Keratinocyte (primary cell): ENCODE measurements around the gene TPD52L2. TPM values are rescaled to one million over a fixed set of nuclear protein-coding genes. Genes with fewer than 3 reads are reported as not detected.

Experiments used
- DNase-seq: peaks from one replicate; pipeline ENCODE4 v3.0.0-alpha.2; 2011; ENCODE audit warnings: low read depth, missing footprints, low spot score
- FAIRE-seq: peaks from 2 replicates; lab custom pipeline; 2011; peaks lifted over from hg19 to GRCh38; lab: Jason Lieb, UNC
- H2AFZ ChIP-seq: 2 replicates; pipeline ENCODE4 v1.6.0; 2012; ENCODE audit warnings: low read length, control low read depth, inconsistent platforms; ENCODE audit not compliant: control insufficient read depth
- H3K27ac ChIP-seq: 2 replicates; pipeline ENCODE4 v1.5.1; 2011; ENCODE audit warnings: low read length; ENCODE audit not compliant: control insufficient read depth, insufficient read depth
- H3K27me3 ChIP-seq: 3 replicates; pipeline ENCODE4 v1.6.0; 2011; ENCODE audit warnings: low read length; ENCODE audit not compliant: control insufficient read depth, insufficient read depth; ENCODE audit errors: extremely low read depth
- H3K36me3 ChIP-seq, 2 experiments: 2 replicates in 1 of 2; 3 replicates in 1 of 2; pipeline ENCODE4 v1.5.1; 2011; ENCODE audit warnings: low read length in 2 of 2, mild to moderate bottlenecking in 1 of 2; ENCODE audit not compliant: control insufficient read depth in 2 of 2, insufficient read depth in 2 of 2; ENCODE audit errors: extremely low read depth in 1 of 2
- H3K4me1 ChIP-seq: 3 replicates; pipeline ENCODE4 v1.5.1; 2011; ENCODE audit warnings: low read length; ENCODE audit not compliant: control insufficient read depth, insufficient read depth; ENCODE audit errors: extremely low read depth
- H3K4me2 ChIP-seq: 3 replicates; pipeline ENCODE4 v1.6.0; 2011; ENCODE audit warnings: low read depth, low read length; ENCODE audit not compliant: control insufficient read depth, insufficient read depth; ENCODE audit errors: extremely low read depth
- H3K4me3 ChIP-seq, 3 experiments: fragments of 200-600 bp in 1 of 3; sonication (generic) in 1 of 3; 2 replicates in 2 of 3; 3 replicates in 1 of 3; pipeline ENCODE4 v1.5.1; 2011 to 2016; ENCODE audit warnings: low read length in 3 of 3, mild to moderate bottlenecking in 3 of 3, control low read depth in 2 of 3, inconsistent platforms in 1 of 3, low read depth in 1 of 3, mixed read lengths in 1 of 3, mixed run types in 1 of 3, moderate library complexity in 1 of 3; ENCODE audit not compliant: control insufficient read depth in 2 of 3, insufficient read depth in 2 of 3; ENCODE audit errors: extremely low read depth in 1 of 3
- H3K79me2 ChIP-seq: 2 replicates; pipeline ENCODE4 v1.6.0; 2012; ENCODE audit warnings: low read length; ENCODE audit not compliant: control insufficient read depth, insufficient read depth
- H3K9ac ChIP-seq: 3 replicates; pipeline ENCODE4 v1.6.0; 2011; ENCODE audit warnings: low read length; ENCODE audit not compliant: control insufficient read depth, insufficient read depth; ENCODE audit errors: extremely low read depth
- H3K9me1 ChIP-seq: 3 replicates; pipeline ENCODE4 v1.6.0; 2011; ENCODE audit warnings: low read length; ENCODE audit not compliant: control insufficient read depth, insufficient read depth; ENCODE audit errors: extremely low read depth
- H3K9me3 ChIP-seq: 2 replicates; pipeline ENCODE4 v1.5.1; 2012; ENCODE audit warnings: low read depth, low read length; ENCODE audit not compliant: control insufficient read depth
- H4K20me1 ChIP-seq: 3 replicates; pipeline ENCODE4 v1.6.0; 2011; ENCODE audit warnings: low read length; ENCODE audit not compliant: control insufficient read depth, insufficient read depth; ENCODE audit errors: extremely low read depth
- EZH2 ChIP-seq: IDR thresholded peaks from one replicate; pipeline ENCODE4 v1.6.1; 2012; ENCODE audit warnings: inconsistent platforms, mild to moderate bottlenecking, low read length, moderate library complexity
- dilution Hi-C: fragments of 300-500 bp; cut with MboI; formaldehyde crosslinking; loops from one replicate; pipeline ENCODE4 v1.7.0; 2020; ENCODE audit warnings: low sequenced_read_pairs; ENCODE audit not compliant: extremely low pct_ligation_motif_present
- polyA plus RNA-seq, 5 experiments: library from polyadenylated mRNA; depleted of rRNA in 3 of 5; stranded (reverse) in 3 of 5; stranded (forward) in 1 of 5; unstranded in 1 of 5; fragments of >200 nt; gene quantifications; 1 replicate in 1 of 5; 2 replicates in 3 of 5; 3 replicates in 1 of 5; pipeline versions ENCODE4 v1.2.1 to v1.2.3, GENCODE V29; 2011 to 2012; ENCODE audit warnings: missing spikeins in 2 of 5, low read depth in 1 of 5, low replicate concordance in 1 of 5
- TF ChIP-seq, protein P1 (sequence below), 3 experiments: IDR thresholded peaks in 1 of 3; conservative IDR thresholded peaks in 1 of 3; optimal IDR thresholded peaks in 1 of 3; 2 replicates in 2 of 3; 3 replicates in 1 of 3; pipeline versions ENCODE3 to v1.5.1; 2011; ENCODE audit warnings: low read length in 3 of 3, mild to moderate bottlenecking in 3 of 3, moderate library complexity in 2 of 3, control low read depth in 1 of 3, inconsistent platforms in 1 of 3; ENCODE audit not compliant: insufficient read depth in 2 of 3; ENCODE audit errors: extremely low read depth in 1 of 3

Gene TPD52L2
- polyA plus RNA-seq, 1 donor (not counting 4 experiments of a cell fraction or from before 2014, with no cell fraction given), result 177 TPM

DNA sequence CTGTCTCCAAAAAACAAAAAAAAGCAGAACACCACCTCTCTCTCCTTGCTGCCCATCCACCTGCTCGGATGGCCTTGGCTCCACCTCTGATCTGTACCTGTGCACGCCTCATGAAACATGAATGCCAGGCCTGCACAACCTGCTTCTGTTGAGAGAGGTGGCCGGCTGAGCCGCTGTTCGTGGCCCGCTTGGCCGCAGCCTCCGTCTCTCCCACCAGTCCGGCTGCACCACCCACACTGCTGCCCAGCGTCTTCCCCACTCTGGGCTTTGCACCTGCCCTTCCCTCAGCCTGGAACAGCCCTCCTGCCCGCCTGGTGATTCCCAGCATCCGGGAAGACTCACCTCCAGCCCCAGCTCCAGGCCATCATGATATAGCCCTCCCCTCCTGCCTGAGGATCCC, 21.8 kb upstream of the TPD52L2 start:
- dilution Hi-C loops, result no loop called here
- no peaks in the 10 kb centered on the region for H3K9me3 ChIP-seq
- H3K9ac ChIP-seq, result no peak overlapping the region
- peaks cover 2% of the 10 kb centered on the region for H4K20me1 ChIP-seq
- H3K9me1 ChIP-seq, result no peaks in the 10 kb centered on the region
- H3K27ac ChIP-seq, result no peak overlapping the region
- no peaks in the 10 kb centered on the region for H3K79me2 ChIP-seq
- H3K4me3 ChIP-seq, result no peak overlapping the region
- TF ChIP-seq, protein P1, sequence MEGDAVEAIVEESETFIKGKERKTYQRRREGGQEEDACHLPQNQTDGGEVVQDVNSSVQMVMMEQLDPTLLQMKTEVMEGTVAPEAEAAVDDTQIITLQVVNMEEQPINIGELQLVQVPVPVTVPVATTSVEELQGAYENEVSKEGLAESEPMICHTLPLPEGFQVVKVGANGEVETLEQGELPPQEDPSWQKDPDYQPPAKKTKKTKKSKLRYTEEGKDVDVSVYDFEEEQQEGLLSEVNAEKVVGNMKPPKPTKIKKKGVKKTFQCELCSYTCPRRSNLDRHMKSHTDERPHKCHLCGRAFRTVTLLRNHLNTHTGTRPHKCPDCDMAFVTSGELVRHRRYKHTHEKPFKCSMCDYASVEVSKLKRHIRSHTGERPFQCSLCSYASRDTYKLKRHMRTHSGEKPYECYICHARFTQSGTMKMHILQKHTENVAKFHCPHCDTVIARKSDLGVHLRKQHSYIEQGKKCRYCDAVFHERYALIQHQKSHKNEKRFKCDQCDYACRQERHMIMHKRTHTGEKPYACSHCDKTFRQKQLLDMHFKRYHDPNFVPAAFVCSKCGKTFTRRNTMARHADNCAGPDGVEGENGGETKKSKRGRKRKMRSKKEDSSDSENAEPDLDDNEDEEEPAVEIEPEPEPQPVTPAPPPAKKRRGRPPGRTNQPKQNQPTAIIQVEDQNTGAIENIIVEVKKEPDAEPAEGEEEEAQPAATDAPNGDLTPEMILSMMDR (optimal IDR thresholded peaks at IDR 0.05 in 1 of 3, IDR thresholded peaks at IDR 0.05 in 1 of 3, conservative IDR thresholded peaks at IDR 0.05 in 1 of 3; ENCODE audit: extremely low read depth in 1 of 3, insufficient read depth in 2 of 3, low read length in 3 of 3), result no peak
- no peak for TF ChIP-seq EZH2
- H3K36me3 ChIP-seq, result no peaks in the 10 kb centered on the region
- peaks cover 33% of the 10 kb centered on the region for H3K27me3 ChIP-seq
- peaks cover 5% of the 10 kb centered on the region for H3K4me1 ChIP-seq
- FAIRE-seq (no peak), DNase-seq (no peak)
- no peak overlapping the region for H3K4me2 ChIP-seq
- no peak overlapping the region for H2AFZ ChIP-seq

DNA sequence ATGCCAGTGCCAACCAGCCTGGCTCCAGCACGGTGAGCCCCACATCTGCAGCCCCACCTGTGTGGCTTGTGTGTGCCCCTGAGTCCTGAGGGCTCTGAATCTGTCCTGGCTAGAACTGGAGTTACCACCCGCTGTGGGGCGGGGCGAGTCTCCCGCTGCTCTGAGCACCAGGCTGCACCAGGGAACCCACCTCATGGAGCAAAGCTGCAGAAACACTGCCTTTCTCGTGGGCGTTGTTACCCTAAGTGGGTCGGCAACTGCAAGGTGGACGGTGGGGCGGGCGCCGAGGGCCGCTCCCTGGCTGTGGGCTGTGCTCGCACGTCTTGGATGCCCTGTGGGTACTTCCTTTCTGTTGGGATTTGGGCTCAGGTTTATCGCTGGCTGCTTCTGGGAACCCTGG, 21.3 kb upstream of the TPD52L2 start:
- no peak overlapping the region for H3K27ac ChIP-seq
- DNase-seq (no peak), FAIRE-seq (no peak)
- no peaks in the 10 kb centered on the region for H3K79me2 ChIP-seq
- H3K36me3 ChIP-seq, result no peaks in the 10 kb centered on the region
- no peak overlapping the region for H3K9ac ChIP-seq
- H2AFZ ChIP-seq, result no peak overlapping the region
- dilution Hi-C loops, result no loop called here
- peaks cover 33% of the 10 kb centered on the region for H3K27me3 ChIP-seq
- no peaks in the 10 kb centered on the region for H3K9me3 ChIP-seq
- H3K4me3 ChIP-seq, result no peak overlapping the region
- H3K9me1 ChIP-seq, result no peaks in the 10 kb centered on the region
- no peak for TF ChIP-seq EZH2
- TF ChIP-seq, protein P1 (optimal IDR thresholded peaks at IDR 0.05 in 1 of 3, IDR thresholded peaks at IDR 0.05 in 1 of 3, conservative IDR thresholded peaks at IDR 0.05 in 1 of 3; ENCODE audit: extremely low read depth in 1 of 3, insufficient read depth in 2 of 3, low read length in 3 of 3), result no peak
- H3K4me2 ChIP-seq, result no peak overlapping the region
- H4K20me1 ChIP-seq, result no peaks in the 10 kb centered on the region
- H3K4me1 ChIP-seq, result peaks cover 5% of the 10 kb centered on the region
